ENCODE results near the gene C10orf105.

The C10orf105 gene

GRCh38 chr10:71724539-71724938 lies 5.0 kb upstream of the C10orf105 start:
- Histone ChIP-seq H3K36me3 (ENCODE audit: insufficient read depth, low read length) (no peaks in the 10 kb centered on the region), H3K27ac (ENCODE audit: low read depth, low read length, poor library complexity, severe bottlenecking) (no peak overlapping the region), H4K20me1 (ENCODE audit: insufficient read depth, low read length) (no peaks in the 10 kb centered on the region), H3K9ac (ENCODE audit: low read length) (no peak overlapping the region), H3F3A (ENCODE audit: insufficient read depth, low read length) (no peaks in the 10 kb centered on the region), H3K9me2 (ENCODE audit: low read depth, low read length) (no peaks in the 10 kb centered on the region), H3K4me1 (ENCODE audit: insufficient read depth, low read length, severe bottlenecking) (peaks cover 42% of the 10 kb centered on the region), H3K9me3 (ENCODE audit: low read length) (no peaks in the 10 kb centered on the region), H3K4me2 (ENCODE audit: low read length) (no peak overlapping the region), H3K4me3 (ENCODE audit: low read depth, low read length, poor library complexity, severe bottlenecking) (no peak overlapping the region), H3K27me3 (ENCODE audit: insufficient read depth, low read length) (0 out of 2 replicates have a peak, but pooled peaks cover 6% of the 10 kb centered on the region), H2AFZ (ENCODE audit: low read length) (no peak overlapping the region), H3K79me2 (ENCODE audit: insufficient read depth, low read length) (no peaks in the 10 kb centered on the region)
- no peak for TF ChIP-seq CTCF (IDR thresholded peaks at IDR 0.05; ENCODE audit: low read length)
- TF ChIP-seq EZH2 (IDR thresholded peaks at IDR 0.05; ENCODE audit: borderline replicate concordance, low read length), result no peak

GRCh38 chr10:71723311-71723710 lies 3.7 kb upstream of the C10orf105 start:
- no peak overlapping the region for H3K9ac ChIP-seq (ENCODE audit: low read length)

GRCh38 chr10:71722849-71723248 lies 3.3 kb upstream of the C10orf105 start:
- peaks cover 25% of the 10 kb centered on the region for H3K4me1 ChIP-seq (ENCODE audit: insufficient read depth, low read length, severe bottlenecking)
- TF ChIP-seq CTCF (IDR thresholded peaks at IDR 0.05; ENCODE audit: low read length), result no peak
- TF ChIP-seq EZH2 (IDR thresholded peaks at IDR 0.05; ENCODE audit: borderline replicate concordance, low read length), result no peak
- H3K4me3 ChIP-seq (ENCODE audit: low read depth, low read length, poor library complexity, severe bottlenecking), result no peak overlapping the region
- H3K27ac ChIP-seq (ENCODE audit: low read depth, low read length, poor library complexity, severe bottlenecking), result no peak overlapping the region
- no peaks in the 10 kb centered on the region for H4K20me1 ChIP-seq (ENCODE audit: insufficient read depth, low read length)
- H3K9me3 ChIP-seq (ENCODE audit: low read length), result no peaks in the 10 kb centered on the region
- no peak overlapping the region for H3K9ac ChIP-seq (ENCODE audit: low read length)
- H3K27me3 ChIP-seq (ENCODE audit: insufficient read depth, low read length), result 0 out of 2 replicates have a peak, but pooled peaks cover 6% of the 10 kb centered on the region
- H3K79me2 ChIP-seq (ENCODE audit: insufficient read depth, low read length), result no peaks in the 10 kb centered on the region
- H3F3A ChIP-seq (ENCODE audit: insufficient read depth, low read length), result no peaks in the 10 kb centered on the region
- no peaks in the 10 kb centered on the region for H3K9me2 ChIP-seq (ENCODE audit: low read depth, low read length)
- no peaks in the 10 kb centered on the region for H3K36me3 ChIP-seq (ENCODE audit: insufficient read depth, low read length)
- no peak overlapping the region for H3K4me2 ChIP-seq (ENCODE audit: low read length)
- no peak overlapping the region for H2AFZ ChIP-seq (ENCODE audit: low read length)

More at GRCh38 chr10:71723311-71723710, 3.7 kb upstream of the C10orf105 start:
- Histone ChIP-seq H2AFZ (ENCODE audit: low read length) (no peak overlapping the region), H3K4me1 (ENCODE audit: insufficient read depth, low read length, severe bottlenecking) (peaks cover 30% of the 10 kb centered on the region), H3K36me3 (ENCODE audit: insufficient read depth, low read length) (no peaks in the 10 kb centered on the region), H3K9me2 (ENCODE audit: low read depth, low read length) (no peaks in the 10 kb centered on the region), H3K79me2 (ENCODE audit: insufficient read depth, low read length) (no peaks in the 10 kb centered on the region), H4K20me1 (ENCODE audit: insufficient read depth, low read length) (no peaks in the 10 kb centered on the region), H3F3A (ENCODE audit: insufficient read depth, low read length) (no peaks in the 10 kb centered on the region), H3K27ac (ENCODE audit: low read depth, low read length, poor library complexity, severe bottlenecking) (no peak overlapping the region), H3K27me3 (ENCODE audit: insufficient read depth, low read length) (0 out of 2 replicates have a peak, but pooled peaks cover 6% of the 10 kb centered on the region), H3K4me2 (ENCODE audit: low read length) (no peak overlapping the region), H3K9me3 (ENCODE audit: low read length) (no peaks in the 10 kb centered on the region), H3K4me3 (ENCODE audit: low read depth, low read length, poor library complexity, severe bottlenecking) (no peak overlapping the region)
- TF ChIP-seq EZH2 (IDR thresholded peaks at IDR 0.05; ENCODE audit: borderline replicate concordance, low read length) (no peak), CTCF (IDR thresholded peaks at IDR 0.05; ENCODE audit: low read length) (no peak)

Measured in OCI-LY1 (cell line).